Sigmoid colon (tissue), 7 donors: ENCODE measurements around the gene UGT1A6. TPM values are rescaled to one million over a fixed set of nuclear protein-coding genes. Genes with fewer than 3 reads are reported as not detected.

Experiments
- DNase-seq: peaks from one replicate; pipeline ENCODE4 v3.0.0-alpha.2; 2019
- H3K27ac ChIP-seq, 4 donors: fragments of 200-600 bp; sonication (generic); one replicate each; pipeline ENCODE4 v1.5.1; 2016 to 2019; ENCODE audit warnings: mild to moderate bottlenecking in 1 of 4
- H3K27me3 ChIP-seq, 3 donors: fragments of 200-600 bp; sonication (generic); one replicate each; pipeline ENCODE4 v1.5.1; 2019; ENCODE audit warnings: mild to moderate bottlenecking in 1 of 3
- H3K36me3 ChIP-seq, 4 donors: fragments of 200-600 bp; sonication (generic); one replicate each; pipeline ENCODE4 v1.5.1; 2016 to 2019
- H3K4me1 ChIP-seq, 4 donors: fragments of 200-600 bp; sonication (generic); one replicate each; pipeline ENCODE4 v1.5.1; 2017 to 2019
- H3K4me3 ChIP-seq, 4 donors: fragments of 200-600 bp; sonication (generic); one replicate each; pipeline ENCODE4 v1.5.1; 2017 to 2019; ENCODE audit warnings: mild to moderate bottlenecking in 2 of 4, moderate library complexity in 1 of 4
- H3K9me3 ChIP-seq, 4 donors: fragments of 200-600 bp in 3 of 4; sonication (generic) in 3 of 4; one replicate each; pipeline versions ENCODE4 v1.5.1 to v1.6.1; 2013 to 2019
- EP300 ChIP-seq, 4 donors: sonication (generic); formaldehyde crosslinking; IDR thresholded peaks; one replicate each; pipeline ENCODE4 v1.6.1; 2017; ENCODE audit warnings: antibody characterized with exemption in 4 of 4
- POLR2A ChIP-seq, 2 donors: fragments of 450-650 bp; IDR thresholded peaks; one replicate each; pipeline ENCODE4 v1.6.1; 2016; ENCODE audit warnings: antibody characterized with exemption in 2 of 2, mild to moderate bottlenecking in 2 of 2, moderate library complexity in 2 of 2
- POLR2AphosphoS5 ChIP-seq, 4 donors: sonication (generic); formaldehyde crosslinking; IDR thresholded peaks; one replicate each; pipeline ENCODE4 v1.6.1; 2017; ENCODE audit warnings: antibody characterized with exemption in 4 of 4
- WGBS, 2 donors: extraction: QIAGEN DNeasy Blood & Tissue Kit; methylation state at CpG; one replicate each; pipeline ENCODE4 v1.1.7; 2013; 5-methylcytosine and 5-hydroxymethylcytosine counted together
- intact Hi-C: fragments of 100-400 bp; cut with DNase I; formaldehyde crosslinking; loops from one replicate; pipeline ENCODE4 v1.15.1; 2023
- polyA plus RNA-seq, 3 donors: library from polyadenylated mRNA; stranded (reverse); fragments of 200-250 nt; gene quantifications; one replicate each; pipeline ENCODE4 v1.2.3, GENCODE V29; 2013
- total RNA-seq, 4 donors: library from RNA; depleted of rRNA; stranded (reverse); fragments of >200 nt; gene quantifications; one replicate each; pipeline ENCODE4 v1.1.0, GENCODE V29; 2016
- TF ChIP-seq, protein P1 (sequence below), 4 experiments: fragments of 450-650 bp in 3 of 4; fragments of 200-600 bp in 1 of 4; IDR thresholded peaks; one replicate each; pipeline ENCODE4 v1.5.1; 2016 to 2019; ENCODE audit warnings: antibody characterized with exemption in 4 of 4, mild to moderate bottlenecking in 3 of 4, moderate library complexity in 2 of 4
- donor health status: healthy with polysubstance abuse.
- donor health status: Bipolar disorder and iron deficiency.
- donor health status: healthy.

UGT1A6 gene
- total and polyA plus RNA-seq, 7 donors: 3.0 TPM; not detected in 6

DNA sequence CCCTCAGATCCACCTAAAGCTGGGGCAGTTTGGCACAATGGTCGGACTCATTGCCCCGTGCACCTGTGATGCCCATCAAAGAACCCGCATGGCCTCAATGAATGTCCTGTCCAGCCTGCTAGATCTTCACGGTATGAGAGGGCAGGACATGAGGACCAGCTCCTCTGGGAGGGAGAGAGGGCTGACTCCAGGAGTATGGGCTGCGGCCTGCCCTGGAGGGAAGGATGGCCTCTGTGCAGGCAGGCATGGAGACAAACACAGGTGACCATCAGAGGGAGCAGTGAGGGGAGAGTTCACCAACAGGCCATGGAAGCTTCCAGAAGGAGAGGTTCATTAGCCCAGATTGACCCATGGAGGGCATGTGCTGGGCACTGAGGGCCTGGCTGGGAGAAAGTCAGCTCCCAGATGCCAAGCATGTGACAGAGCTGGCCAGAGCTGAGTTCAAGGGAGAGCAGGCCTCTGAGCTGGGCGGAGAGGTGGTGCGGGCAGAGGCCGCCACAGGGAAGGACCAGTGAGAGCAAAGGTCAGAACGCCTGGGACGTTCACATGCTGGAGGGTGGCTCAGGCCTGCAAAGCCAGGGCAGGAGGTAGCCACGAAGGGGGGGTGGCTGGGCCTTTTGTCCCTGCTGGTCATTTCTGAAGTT lies 125.4 kb downstream of the UGT1A6 start:
- no peak overlapping the region for H3K4me3 ChIP-seq
- WGBS, 2 donors: 81 to 91% methylated on average over 11 of the region's 11 CpGs
- TF ChIP-seq POLR2AphosphoS5 (IDR thresholded peaks at IDR 0.05): no peak
- no peak for TF ChIP-seq EP300 (IDR thresholded peaks at IDR 0.05)
- TF ChIP-seq, protein P1, sequence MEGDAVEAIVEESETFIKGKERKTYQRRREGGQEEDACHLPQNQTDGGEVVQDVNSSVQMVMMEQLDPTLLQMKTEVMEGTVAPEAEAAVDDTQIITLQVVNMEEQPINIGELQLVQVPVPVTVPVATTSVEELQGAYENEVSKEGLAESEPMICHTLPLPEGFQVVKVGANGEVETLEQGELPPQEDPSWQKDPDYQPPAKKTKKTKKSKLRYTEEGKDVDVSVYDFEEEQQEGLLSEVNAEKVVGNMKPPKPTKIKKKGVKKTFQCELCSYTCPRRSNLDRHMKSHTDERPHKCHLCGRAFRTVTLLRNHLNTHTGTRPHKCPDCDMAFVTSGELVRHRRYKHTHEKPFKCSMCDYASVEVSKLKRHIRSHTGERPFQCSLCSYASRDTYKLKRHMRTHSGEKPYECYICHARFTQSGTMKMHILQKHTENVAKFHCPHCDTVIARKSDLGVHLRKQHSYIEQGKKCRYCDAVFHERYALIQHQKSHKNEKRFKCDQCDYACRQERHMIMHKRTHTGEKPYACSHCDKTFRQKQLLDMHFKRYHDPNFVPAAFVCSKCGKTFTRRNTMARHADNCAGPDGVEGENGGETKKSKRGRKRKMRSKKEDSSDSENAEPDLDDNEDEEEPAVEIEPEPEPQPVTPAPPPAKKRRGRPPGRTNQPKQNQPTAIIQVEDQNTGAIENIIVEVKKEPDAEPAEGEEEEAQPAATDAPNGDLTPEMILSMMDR (IDR thresholded peaks at IDR 0.05): no peak
- TF ChIP-seq POLR2A (IDR thresholded peaks at IDR 0.05): no peak
- intact Hi-C loops: no loop called here
- no peaks in the 10 kb centered on the region for H3K27me3 ChIP-seq
- H3K27ac ChIP-seq: no peak overlapping the region
- no peaks in the 10 kb centered on the region for H3K36me3 ChIP-seq
- no peaks in the 10 kb centered on the region for H3K4me1 ChIP-seq
- peaks cover 0 to 1% (median 0%) of the 10 kb centered on the region in 4 donors for H3K9me3 ChIP-seq
- DNase-seq: no peak

DNA sequence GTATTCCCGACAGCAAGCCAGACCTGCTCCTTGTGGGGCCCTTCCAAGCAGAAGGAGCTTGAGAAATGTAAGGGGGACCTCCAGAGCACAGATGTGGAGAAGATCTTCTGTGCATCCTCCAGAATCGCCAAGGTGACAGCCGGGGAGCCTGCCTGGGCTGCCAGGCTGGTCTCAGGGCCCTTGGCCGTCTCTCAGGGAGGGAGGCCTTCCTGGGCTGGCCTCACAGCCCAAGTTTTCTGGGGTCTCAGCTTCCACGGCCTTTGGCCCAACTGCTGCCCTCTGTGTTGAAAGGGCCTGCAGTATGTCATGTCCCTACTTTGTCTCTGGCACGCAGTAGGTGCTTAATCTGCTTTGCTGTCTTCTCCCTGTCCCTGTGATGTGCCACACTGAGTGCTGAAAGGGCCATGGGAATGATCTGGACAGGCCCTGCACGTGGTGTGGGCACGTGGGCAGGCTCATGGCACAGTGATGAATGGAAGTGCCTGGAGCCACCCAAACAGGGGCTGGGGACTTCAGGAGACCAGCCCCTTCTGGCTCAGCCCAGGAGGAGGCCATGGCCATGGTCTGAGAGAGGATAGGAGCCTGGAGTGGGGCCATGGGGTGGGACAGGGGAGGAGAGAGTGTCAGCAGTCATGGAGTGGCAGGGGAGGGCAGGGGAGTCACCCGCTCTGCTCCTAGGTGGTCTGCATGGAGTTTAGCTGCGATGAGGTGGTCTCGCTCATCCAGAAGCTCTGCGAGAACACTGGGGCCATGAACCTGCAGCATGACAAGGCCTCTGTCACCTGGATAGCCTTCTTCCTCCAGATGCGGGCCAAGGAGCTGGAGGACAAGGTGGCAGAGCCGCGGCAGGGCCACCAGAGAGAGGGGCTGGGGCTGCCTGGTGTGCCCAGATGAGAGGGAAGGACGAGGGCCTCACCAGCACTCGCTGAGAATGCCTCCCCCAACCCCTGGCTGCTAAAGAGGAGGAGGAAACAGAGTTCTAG lies 126.2 kb downstream of the UGT1A6 start:
- Histone ChIP-seq H3K27me3 (no peaks in the 10 kb centered on the region), H3K4me1 (no peaks in the 10 kb centered on the region), H3K4me3 (no peak overlapping the region), H3K27ac (no peak overlapping the region), H3K36me3 (no peaks in the 10 kb centered on the region), H3K9me3 (peaks cover 0 to 1% (median 0%) of the 10 kb centered on the region in 4 donors)
- intact Hi-C loops: no loop called here
- TF ChIP-seq, protein P1 (IDR thresholded peaks at IDR 0.05): no peak
- TF ChIP-seq EP300 (IDR thresholded peaks at IDR 0.05): no peak
- TF ChIP-seq POLR2A (IDR thresholded peaks at IDR 0.05): no peak
- no peak for TF ChIP-seq POLR2AphosphoS5 (IDR thresholded peaks at IDR 0.05)
- peak; percentile 48 for DNase-seq
- 83 to 84% methylated on average over 17 of the region's 17 CpGs for WGBS, 2 donors

DNA sequence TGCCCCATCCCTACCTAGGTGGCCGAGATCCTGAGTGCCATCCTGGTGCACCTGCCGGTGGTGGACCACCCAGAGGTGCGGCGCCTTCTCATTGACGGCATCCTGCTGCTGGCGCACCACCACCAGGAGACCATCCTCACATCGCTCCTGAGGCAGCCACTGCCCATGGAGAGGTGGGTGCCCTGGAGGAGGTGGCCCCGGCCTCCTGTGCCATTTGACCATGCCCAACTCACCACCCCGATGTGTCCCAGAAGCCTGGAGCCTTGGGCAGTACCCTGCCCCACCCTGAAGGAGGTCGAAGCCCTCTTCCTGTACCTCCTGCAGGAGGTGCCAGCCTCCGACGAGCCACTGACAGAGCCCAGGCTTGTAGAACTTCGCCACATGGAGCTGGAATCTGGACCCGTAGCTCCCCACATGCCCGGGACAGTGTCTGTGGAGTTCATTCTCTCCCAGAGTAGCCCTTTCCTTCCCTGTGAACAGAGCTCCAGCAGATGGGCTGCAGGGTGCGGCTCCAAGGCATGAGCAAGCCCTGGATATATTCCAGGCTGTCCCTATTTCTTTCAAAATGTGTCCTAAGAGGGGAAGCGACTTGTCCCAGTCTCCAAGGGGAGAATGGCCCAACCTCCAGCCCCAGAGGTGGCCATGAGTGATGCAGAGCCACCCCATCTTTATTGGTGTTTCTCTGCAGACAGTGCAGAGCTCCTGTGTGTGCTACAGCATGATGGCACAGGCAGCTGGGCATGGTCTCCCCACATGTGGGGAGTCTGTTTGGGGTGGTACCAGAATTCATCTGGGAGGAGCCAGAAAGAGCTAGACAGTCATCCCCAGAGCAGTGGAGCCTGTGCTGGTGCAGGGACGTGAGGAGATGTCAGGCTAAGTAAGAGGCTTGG lies 127.4 kb downstream of the UGT1A6 start:
- intact Hi-C loops: no loop called here
- Histone ChIP-seq H3K36me3 (no peaks in the 10 kb centered on the region), H3K27ac (no peak overlapping the region), H3K4me1 (no peaks in the 10 kb centered on the region), H3K9me3 (no peaks in the 10 kb centered on the region), H3K27me3 (no peaks in the 10 kb centered on the region), H3K4me3 (no peak overlapping the region)
- 86 to 88% methylated on average over 18 of the region's 18 CpGs for WGBS, 2 donors
- DNase-seq: peak; percentile 54
- no peak for TF ChIP-seq EP300 (IDR thresholded peaks at IDR 0.05)

DNA sequence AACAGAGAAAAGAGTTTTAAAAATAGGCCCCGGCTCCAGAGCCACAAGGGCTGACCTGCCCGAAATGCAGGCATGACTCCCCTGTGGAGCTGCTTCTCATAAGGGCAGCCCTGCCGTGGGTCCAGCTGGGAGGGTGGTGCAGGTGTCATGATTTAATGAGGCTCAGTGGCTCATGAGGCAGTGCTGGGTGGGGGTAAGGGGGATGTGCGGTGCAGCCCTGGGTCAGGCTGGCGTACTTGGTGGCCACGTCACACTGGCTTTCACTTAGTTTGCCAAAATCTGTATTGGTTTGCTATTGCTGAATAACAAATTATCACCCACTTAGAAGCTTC lies 128.1 kb downstream of the UGT1A6 start:
- WGBS, 2 donors: 87 to 94% methylated on average over 6 of the region's 6 CpGs
- no peak for TF ChIP-seq POLR2AphosphoS5 (IDR thresholded peaks at IDR 0.05)
- TF ChIP-seq, protein P1 (IDR thresholded peaks at IDR 0.05): no peak
- no peak for TF ChIP-seq EP300 (IDR thresholded peaks at IDR 0.05)
- TF ChIP-seq POLR2A (IDR thresholded peaks at IDR 0.05): no peak
- no peak overlapping the region for H3K4me3 ChIP-seq
- peak; percentile 32 for DNase-seq
- H3K27me3 ChIP-seq: no peaks in the 10 kb centered on the region
- no peaks in the 10 kb centered on the region for H3K4me1 ChIP-seq
- no peaks in the 10 kb centered on the region for H3K36me3 ChIP-seq
- no peaks in the 10 kb centered on the region for H3K9me3 ChIP-seq
- no peak overlapping the region for H3K27ac ChIP-seq
- intact Hi-C loops: no loop called here
